HEK293 (cell line): ENCODE results near the gene MSRB3.

ENCODE experiments used
- KLF10 ChIP-seq: fragments of 450-650 bp; IDR thresholded peaks from 2 replicates; pipeline ENCODE4 v1.5.1; 2018; ENCODE audit warnings: missing biosample characterization, mild to moderate bottlenecking, missing genetic modification characterization
- ZNF112 ChIP-seq: fragments of 450-650 bp; formaldehyde crosslinking; IDR thresholded peaks from 2 replicates; pipeline ENCODE4 v1.5.0; 2017; ENCODE audit warnings: missing biosample characterization, missing genetic modification characterization
- ZNF138 ChIP-seq: fragments of 450-650 bp; formaldehyde crosslinking; IDR thresholded peaks from 2 replicates; pipeline ENCODE4 v1.5.1; 2016; ENCODE audit warnings: missing biosample characterization, missing genetic modification characterization, borderline replicate concordance
- ZNF146 ChIP-seq: fragments of 450-650 bp; formaldehyde crosslinking; IDR thresholded peaks from 2 replicates; pipeline ENCODE4 v1.5.1; 2016; ENCODE audit warnings: missing biosample characterization, missing genetic modification characterization
- ZNF221 ChIP-seq: fragments of 450-650 bp; formaldehyde crosslinking; IDR thresholded peaks from 2 replicates; pipeline ENCODE4 v1.5.1; 2017; ENCODE audit warnings: missing biosample characterization, missing genetic modification characterization, borderline replicate concordance
- ZNF623 ChIP-seq: fragments of 450-650 bp; formaldehyde crosslinking; IDR thresholded peaks from 2 replicates; pipeline ENCODE4 v1.5.1; 2016; ENCODE audit warnings: missing biosample characterization, missing genetic modification characterization
- ZNF660 ChIP-seq: fragments of 450-650 bp; IDR thresholded peaks from 2 replicates; pipeline ENCODE4 v1.5.1; 2018; ENCODE audit warnings: missing biosample characterization, mild to moderate bottlenecking, missing genetic modification characterization
- TF ChIP-seq, protein P1 (sequence below): fragments of 450-650 bp; formaldehyde crosslinking; IDR thresholded peaks from 2 replicates; pipeline ENCODE4 v1.5.1; 2016; ENCODE audit warnings: missing biosample characterization, missing genetic modification characterization

GRCh38 chr12:65364046-65364445 lies 85.6 kb downstream of the MSRB3 start:
- TF ChIP-seq, protein P1, sequence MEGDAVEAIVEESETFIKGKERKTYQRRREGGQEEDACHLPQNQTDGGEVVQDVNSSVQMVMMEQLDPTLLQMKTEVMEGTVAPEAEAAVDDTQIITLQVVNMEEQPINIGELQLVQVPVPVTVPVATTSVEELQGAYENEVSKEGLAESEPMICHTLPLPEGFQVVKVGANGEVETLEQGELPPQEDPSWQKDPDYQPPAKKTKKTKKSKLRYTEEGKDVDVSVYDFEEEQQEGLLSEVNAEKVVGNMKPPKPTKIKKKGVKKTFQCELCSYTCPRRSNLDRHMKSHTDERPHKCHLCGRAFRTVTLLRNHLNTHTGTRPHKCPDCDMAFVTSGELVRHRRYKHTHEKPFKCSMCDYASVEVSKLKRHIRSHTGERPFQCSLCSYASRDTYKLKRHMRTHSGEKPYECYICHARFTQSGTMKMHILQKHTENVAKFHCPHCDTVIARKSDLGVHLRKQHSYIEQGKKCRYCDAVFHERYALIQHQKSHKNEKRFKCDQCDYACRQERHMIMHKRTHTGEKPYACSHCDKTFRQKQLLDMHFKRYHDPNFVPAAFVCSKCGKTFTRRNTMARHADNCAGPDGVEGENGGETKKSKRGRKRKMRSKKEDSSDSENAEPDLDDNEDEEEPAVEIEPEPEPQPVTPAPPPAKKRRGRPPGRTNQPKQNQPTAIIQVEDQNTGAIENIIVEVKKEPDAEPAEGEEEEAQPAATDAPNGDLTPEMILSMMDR (tag by site-specific recombination): no peak
- TF ChIP-seq ZNF623 (tag by site-specific recombination) (no peak), ZNF138 (tag by site-specific recombination) (no peak), ZNF112 (tag by site-specific recombination) (no peak), ZNF660 (tag by site-specific recombination) (no peak), KLF10 (tag by site-specific recombination) (no peak), ZNF146 (tag by site-specific recombination) (no peak), ZNF221 (tag by site-specific recombination) (no peak)
